Mesothelial cell of epicardium (in vitro differentiated cells): ENCODE data around the gene TANC1. TPM values are rescaled to one million over a fixed set of nuclear protein-coding genes. Genes with fewer than 3 reads are reported as not detected.
"Not testable (repeated sequence)": the region's sequence is repeated elsewhere in the genome, so short reads cannot be mapped to it uniquely, and the experiment has no call there.

Experiments used
- DNase-seq, 2 experiments: peaks; one replicate each; pipeline ENCODE4 v3.0.0; 2021; ENCODE audit warnings: low spot score in 2 of 2; ENCODE audit not compliant: unreplicated experiment in 2 of 2
- H3K27ac Mint-ChIP-seq: 2 replicates; pipeline ENCODE4 v1.8.0; 2021; ENCODE audit warnings: mixed read lengths
- H3K27me3 Mint-ChIP-seq: 2 replicates; pipeline ENCODE4 v1.8.0; 2021; ENCODE audit warnings: low read depth, mixed read lengths
- H3K36me3 Mint-ChIP-seq: 2 replicates; pipeline ENCODE4 v1.8.0; 2021; ENCODE audit warnings: mixed read lengths
- H3K4me1 Mint-ChIP-seq: 2 replicates; pipeline ENCODE4 v1.8.0; 2021; ENCODE audit warnings: mixed read lengths
- H3K4me3 Mint-ChIP-seq: 2 replicates; pipeline ENCODE4 v1.8.0; 2021; ENCODE audit warnings: mild to moderate bottlenecking, moderate library complexity, mixed read lengths
- H3K9me3 Mint-ChIP-seq: 2 replicates; pipeline ENCODE4 v1.8.0; 2021; ENCODE audit warnings: mixed read lengths
- total RNA-seq: library from RNA; stranded (reverse); gene quantifications from 3 replicates; pipeline ENCODE4 v1.2.1, GENCODE V29; 2021
- TF ChIP-seq, protein P1 (sequence below): fragments of 200-600 bp; sonication (generic); IDR thresholded peaks from one replicate; pipeline ENCODE4 v1.5.0; 2021; ENCODE audit warnings: antibody characterized with exemption; ENCODE audit not compliant: unreplicated experiment

Gene TANC1
- total RNA-seq, 1 donor from 2014 or later, result 138 TPM

DNA sequence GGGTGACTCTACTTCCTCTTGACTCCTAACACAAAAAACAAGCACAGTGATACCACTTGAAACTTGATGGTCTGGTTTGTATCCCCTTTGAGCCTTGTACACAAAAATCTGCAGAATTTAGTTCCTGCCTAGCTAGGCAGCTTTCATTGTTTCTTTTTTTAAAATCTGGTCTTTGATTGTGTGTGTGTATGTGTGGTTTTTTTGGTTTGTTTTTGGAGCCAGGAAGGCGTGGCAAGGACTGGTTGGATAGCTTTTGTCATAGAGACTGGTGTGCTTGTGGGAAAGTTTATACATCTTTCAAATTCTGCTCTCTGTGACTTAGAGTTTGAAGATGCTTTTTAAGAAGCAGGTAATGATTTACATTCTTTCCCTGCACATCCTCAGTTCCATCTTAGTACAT lies 127.4 kb downstream of the TANC1 start:
- TF ChIP-seq, protein P1, sequence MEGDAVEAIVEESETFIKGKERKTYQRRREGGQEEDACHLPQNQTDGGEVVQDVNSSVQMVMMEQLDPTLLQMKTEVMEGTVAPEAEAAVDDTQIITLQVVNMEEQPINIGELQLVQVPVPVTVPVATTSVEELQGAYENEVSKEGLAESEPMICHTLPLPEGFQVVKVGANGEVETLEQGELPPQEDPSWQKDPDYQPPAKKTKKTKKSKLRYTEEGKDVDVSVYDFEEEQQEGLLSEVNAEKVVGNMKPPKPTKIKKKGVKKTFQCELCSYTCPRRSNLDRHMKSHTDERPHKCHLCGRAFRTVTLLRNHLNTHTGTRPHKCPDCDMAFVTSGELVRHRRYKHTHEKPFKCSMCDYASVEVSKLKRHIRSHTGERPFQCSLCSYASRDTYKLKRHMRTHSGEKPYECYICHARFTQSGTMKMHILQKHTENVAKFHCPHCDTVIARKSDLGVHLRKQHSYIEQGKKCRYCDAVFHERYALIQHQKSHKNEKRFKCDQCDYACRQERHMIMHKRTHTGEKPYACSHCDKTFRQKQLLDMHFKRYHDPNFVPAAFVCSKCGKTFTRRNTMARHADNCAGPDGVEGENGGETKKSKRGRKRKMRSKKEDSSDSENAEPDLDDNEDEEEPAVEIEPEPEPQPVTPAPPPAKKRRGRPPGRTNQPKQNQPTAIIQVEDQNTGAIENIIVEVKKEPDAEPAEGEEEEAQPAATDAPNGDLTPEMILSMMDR, result no peak
- Mint-ChIP-seq H3K36me3 (peaks cover 23% of the 10 kb centered on the region), H3K4me3 (no peak overlapping the region), H3K4me1 (peaks cover 74% of the 10 kb centered on the region), H3K9me3 (peaks cover 13% of the 10 kb centered on the region), H3K27ac (peak overlapping the region; percentile 85), H3K27me3 (no peaks in the 10 kb centered on the region)
- DNase-seq, result no peak

DNA sequence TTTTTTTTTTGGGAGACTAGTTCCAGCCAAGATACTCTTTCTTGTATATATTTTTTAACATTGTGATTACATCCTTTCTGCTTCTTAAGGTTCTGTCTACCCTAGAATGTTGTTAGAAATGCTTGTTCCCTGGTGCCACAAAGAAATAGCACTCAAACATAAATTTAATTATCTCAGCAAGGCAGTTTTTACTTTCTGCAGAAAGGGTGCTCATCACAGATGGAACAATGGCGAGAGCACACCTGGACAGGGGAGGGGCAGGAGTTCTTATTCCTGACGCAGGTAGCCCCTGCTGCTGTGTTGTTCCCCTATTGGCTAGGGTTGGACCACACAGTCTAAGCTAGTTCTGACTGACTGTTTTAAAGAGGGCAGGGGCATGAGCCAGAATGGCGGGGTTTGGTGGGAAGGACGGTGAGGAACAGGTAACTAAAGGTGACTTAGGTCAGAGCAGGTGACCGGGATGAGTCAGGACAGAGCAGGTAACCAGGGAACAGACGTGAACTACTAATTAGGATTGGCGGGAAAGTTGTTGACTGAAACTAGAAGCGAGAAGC lies 127.9 kb downstream of the TANC1 start:
- peaks cover 13% of the 10 kb centered on the region for H3K9me3 Mint-ChIP-seq
- peaks cover 75% of the 10 kb centered on the region for H3K4me1 Mint-ChIP-seq
- H3K4me3 Mint-ChIP-seq, result not testable (repeated sequence)

DNA sequence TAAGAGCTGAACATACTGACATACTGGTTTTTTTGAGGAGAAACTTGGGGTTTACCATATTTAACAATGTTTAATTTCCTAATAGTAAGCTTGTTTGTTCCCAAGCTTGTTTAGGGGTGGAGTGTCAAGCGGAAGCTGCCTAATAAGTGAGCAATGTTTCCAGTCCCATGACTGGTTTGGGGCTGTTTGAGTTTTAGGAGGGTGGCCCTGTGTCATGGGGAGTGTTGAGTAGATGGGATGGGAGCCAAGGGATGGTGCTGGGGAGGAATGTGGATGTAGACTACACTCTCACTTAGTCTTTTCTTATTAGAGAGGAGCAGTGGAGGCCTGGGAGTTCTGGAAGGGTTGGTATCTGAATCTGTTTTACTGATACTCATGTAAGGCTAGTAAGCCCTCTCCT lies 128.5 kb downstream of the TANC1 start:
- Mint-ChIP-seq H3K27ac (peak overlapping the region; percentile 84), H3K4me1 (peaks cover 72% of the 10 kb centered on the region), H3K9me3 (peaks cover 13% of the 10 kb centered on the region), H3K4me3 (no peak overlapping the region), H3K27me3 (no peaks in the 10 kb centered on the region), H3K36me3 (peaks cover 23% of the 10 kb centered on the region)
- TF ChIP-seq, protein P1, result no peak
- no peak for DNase-seq

More for the DNA sequence above, 127.9 kb downstream of the TANC1 start:
- DNase-seq, H3K27me3 Mint-ChIP-seq: not testable (repeated sequence)
- Mint-ChIP-seq H3K36me3 (peaks cover 23% of the 10 kb centered on the region), H3K27ac (peak overlapping the region; percentile 85)

- peak overlapping the region; percentile 82 for H3K27ac Mint-ChIP-seq
- peaks cover 59% of the 10 kb centered on the region for H3K4me1 Mint-ChIP-seq
- peaks cover 13% of the 10 kb centered on the region for H3K9me3 Mint-ChIP-seq
- peaks cover 23% of the 10 kb centered on the region for H3K36me3 Mint-ChIP-seq
- H3K27me3 Mint-ChIP-seq, result no peaks in the 10 kb centered on the region
- no peak overlapping the region for H3K4me3 Mint-ChIP-seq
- TF ChIP-seq, protein P1, result no peak
- DNase-seq, result no peak
Measured at GRCh38 chr2:159098361-159098760, 129.9 kb downstream of the TANC1 start.

DNA sequence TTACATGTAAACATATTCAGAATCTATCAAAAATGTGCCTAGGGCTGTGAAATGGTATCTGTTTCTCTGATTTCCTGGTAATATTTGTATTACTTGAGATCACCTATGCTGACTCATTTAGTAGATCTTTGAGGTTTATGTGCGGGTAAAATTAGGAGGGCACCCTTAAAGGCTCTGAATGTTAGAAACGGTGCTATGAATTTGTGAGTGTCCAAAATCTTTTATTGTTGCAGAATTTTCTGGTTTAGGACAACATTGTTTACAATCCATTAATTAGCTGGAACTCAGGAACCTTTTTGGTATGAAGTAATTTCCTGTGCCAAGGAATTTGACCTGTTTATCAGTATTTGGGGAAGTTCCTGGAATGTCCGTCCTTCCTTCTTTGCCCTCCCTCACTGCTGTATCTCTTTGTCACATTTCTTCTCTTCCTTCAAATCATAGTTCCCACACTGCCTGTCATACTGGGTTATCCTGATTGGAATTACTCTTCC lies 130.5 kb downstream of the TANC1 start:
- Mint-ChIP-seq H3K27me3 (no peaks in the 10 kb centered on the region), H3K4me1 (peaks cover 54% of the 10 kb centered on the region), H3K4me3 (no peak overlapping the region), H3K36me3 (peaks cover 23% of the 10 kb centered on the region), H3K9me3 (peaks cover 13% of the 10 kb centered on the region), H3K27ac (peak overlapping the region; percentile 82)
- TF ChIP-seq, protein P1, result no peak
- DNase-seq, result no peak

GRCh38 chr2:159101755-159102489 lies 133.5 kb downstream of the TANC1 start:
- TF ChIP-seq, protein P1, result no peak
- Mint-ChIP-seq H3K36me3 (peaks cover 8% of the 10 kb centered on the region), H3K27me3 (no peaks in the 10 kb centered on the region), H3K4me3 (no peak overlapping the region), H3K27ac (peak overlapping the region; percentile 67), H3K4me1 (peaks cover 50% of the 10 kb centered on the region), H3K9me3 (peaks cover under 1% of the 10 kb centered on the region)
- DNase-seq, result no peak
